Fibroblast of the conjunctiva (primary cell): Measurements from ENCODE around the gene ZDHHC11B.
"Not testable (repeated sequence)": the region's sequence is repeated elsewhere in the genome, so short reads cannot be mapped to it uniquely, and the experiment has no call there.

Source experiments
- DNase-seq: peaks from one replicate; pipeline ENCODE4 v3.0.0-alpha.2; 2010; ENCODE audit warnings: low read depth

Gene ZDHHC11B

GRCh38 chr5:684751-685216 lies 99.7 kb downstream of the ZDHHC11B start:
- no peak for DNase-seq

DNA sequence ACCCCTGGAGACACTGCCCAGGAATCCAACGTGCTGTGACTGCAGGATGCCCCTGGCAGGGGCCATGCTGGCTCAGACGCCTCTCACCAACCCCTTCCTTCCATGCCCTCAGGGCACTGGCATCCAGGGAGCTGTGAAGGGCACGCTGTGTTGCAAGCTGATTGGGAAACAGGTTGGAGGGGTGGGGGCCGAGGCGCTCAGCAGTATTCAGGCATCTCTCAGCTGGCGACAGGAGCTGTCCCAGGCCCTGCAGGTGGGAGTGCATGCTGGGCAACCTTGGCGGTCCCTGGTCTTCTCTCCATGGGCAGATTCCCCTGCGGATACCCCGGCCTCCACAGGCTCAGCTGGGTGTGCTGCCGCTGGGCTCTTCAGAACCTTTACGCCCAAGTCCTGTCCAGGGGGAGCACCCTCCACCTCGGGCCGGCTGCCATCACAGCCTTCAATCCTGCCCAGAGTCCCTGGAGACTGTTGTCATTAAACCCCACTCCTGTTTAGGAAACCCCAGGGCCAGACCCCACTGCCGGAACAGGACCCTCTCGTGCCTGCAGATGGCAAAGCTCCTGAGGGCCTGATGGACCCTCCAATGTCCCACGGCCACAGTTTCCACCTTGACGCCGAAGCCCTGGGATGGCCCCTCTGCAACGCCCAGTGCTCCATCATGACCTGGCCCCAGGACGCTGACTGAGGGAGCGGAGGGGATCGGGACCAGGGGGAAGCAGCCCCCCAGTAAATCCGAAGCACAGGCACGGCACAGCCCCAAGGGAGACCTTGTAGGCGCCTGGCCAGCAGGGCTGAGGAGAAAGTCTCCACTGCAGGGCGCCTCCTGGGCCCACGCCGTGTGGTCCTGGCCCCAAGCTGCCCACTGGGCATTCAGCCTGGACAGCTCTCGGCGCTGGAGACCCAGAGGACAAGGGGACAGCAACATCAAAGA lies 100.7 kb downstream of the ZDHHC11B start:
- DNase-seq, result no peak

DNA sequence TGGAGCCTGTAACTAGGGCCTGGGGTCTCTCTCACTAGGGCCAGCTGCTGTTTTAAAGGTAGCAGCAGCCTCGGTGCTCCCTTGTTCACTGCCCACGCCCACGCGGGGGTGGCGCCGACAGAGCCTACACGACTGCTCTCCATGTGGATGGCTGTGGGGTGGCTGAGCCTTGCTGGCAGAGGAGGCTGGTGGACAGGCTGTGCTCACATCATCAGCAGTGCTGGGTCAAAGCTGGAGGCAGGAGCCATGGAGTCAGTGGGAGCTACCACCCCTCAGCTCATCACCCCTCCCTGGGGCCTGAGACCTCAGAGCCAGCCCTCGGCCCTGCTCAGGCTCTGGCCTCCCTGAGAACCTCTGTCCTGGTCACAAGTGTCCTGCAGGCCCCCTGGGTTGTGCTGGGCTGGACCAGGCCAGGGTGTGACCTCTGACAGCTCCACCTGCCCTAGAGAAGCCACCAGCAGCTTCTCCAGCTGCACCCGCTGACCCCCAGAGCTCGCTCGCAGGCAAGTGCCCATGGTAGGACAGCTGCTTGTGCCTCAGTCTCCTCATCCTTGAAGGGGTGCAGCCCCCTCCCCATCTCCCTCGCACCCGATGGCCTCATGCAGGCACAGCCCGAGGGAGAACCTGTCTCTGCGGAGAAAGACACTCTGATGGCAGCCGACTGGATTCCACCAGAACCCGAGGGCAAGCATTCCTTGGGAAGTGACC lies 101.7 kb downstream of the ZDHHC11B start:
- DNase-seq, result not testable (repeated sequence)

GRCh38 chr5:682216-682615 lies 102.3 kb downstream of the ZDHHC11B start:
- DNase-seq, result not testable (repeated sequence)

DNA sequence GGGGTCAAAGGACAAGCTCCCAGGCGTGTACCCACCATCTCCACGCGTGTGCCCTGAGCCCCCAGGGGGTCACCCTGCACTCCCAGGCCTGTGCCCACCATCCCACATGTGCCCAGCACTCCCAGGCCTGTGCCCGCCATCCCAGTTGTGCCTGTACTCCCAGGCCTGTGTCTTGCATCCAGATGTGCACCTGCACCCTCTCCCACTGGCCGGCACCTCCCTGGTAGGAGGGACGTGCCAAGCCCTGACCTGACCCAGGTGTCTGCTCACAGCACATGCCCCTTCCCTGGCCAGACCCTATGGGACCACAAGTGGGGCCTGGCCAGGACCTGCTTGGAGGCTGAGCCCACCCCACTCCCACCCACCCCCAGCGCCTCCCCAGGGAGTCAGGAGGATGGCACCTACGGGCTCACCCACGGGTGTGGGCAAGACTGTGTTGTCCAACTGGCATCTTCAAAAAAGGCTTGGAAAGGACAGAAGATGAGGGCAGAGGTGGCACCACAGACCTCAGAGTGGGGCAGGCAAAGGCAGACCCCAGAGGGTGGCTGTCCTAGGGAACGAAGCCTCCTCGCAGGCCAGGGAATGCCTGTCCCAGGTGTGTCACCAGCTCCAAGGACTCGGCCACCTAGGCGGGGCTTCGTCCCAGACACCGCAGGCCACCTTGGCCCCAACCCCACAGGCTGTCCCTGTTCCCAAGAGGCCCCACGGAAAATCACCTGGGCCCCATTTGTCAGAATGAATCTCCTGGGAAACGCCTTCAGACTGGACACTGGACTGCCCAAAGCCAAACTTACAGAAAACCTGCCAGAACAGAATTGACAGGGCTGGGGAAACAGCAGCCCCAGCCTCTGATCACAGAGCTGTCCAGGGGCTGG lies 103.0 kb downstream of the ZDHHC11B start:
- DNase-seq, result not testable (repeated sequence)

DNA sequence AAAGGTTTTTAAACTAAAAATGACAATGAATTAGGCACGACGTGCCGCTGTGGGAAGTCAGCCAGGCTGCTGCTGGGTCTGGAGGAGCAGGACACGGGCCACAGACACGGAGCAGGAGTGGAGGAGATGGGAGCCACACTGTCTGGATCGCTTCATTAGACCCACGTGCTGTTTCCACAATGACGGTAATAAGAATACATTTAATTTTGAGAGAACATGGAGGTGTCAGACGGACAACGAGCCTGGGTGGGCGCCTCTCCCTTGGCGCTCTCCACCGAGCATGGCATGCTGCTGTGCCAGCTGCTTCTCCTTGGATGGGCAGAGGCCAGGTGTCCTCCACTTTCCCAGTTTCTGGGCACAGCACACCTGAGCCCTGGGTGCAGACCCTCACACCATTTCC lies 103.7 kb downstream of the ZDHHC11B start:
- not testable (repeated sequence) for DNase-seq

DNA sequence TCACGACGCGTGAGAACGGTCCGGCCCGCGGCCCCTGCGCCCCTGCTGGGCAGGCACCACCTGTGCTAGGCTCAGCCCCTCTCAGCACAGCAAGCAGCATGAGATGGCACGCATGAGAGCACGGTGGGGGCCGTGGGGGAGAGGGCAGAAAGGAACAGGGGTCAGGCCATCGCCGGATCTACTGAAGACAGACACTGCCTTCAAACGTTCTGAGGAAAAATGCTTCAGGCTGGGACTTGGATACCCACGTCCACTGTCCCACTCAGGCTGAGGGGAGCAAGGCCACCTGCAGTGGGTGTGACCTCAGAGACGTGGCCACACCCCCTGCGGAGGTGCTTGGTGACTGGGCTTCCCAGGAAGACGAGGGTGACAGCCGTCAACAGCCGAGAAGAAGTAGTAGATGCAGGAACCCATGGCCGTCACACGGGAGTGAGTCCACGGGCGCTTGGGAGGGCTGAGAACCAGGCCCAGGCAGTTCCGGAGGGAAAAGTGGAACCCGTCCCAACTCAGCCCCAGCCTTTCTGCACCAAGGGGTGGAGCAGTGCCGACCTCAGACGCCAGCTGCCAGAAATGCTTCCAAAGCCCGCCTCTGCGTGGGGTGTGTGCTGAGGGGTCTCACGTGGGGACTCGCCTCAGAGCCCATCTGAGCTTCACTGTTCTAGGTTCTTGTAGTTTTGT lies 104.3 kb downstream of the ZDHHC11B start:
- not testable (repeated sequence) for DNase-seq

DNA sequence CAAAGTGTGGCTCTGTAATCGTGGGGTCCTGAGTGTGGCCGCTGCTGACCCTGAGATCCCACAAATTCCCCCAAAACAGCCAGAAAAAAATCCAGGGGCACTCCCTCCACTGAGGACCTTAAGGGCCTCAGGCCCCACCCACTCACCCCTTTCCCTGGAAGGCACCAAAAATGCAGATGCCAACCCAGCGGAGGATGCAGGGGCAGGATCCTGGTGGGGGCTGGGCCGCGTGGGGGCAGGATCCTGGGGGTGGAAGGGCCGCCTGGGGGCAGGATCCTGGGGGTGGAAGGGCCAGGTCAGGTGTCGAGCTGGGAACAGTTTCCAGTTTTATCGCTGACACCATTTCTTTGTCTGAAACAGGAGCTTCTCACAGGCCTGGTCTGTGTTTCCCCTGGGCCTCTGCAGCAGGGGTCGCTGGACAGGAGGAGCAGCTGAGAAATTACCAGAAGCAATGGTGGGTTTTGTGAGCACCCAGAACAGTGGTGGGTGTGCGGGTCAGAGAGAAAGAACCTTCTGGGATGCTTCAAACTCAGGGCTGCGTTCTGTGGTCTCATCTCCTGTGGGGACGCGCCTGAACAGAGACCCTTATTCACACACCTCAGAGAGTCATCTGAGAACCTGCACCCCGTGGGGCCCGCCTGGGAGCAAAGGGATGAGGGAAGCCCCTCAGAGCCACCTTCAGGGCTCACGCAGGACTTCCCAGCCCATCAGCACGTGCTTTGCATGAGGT lies 105.2 kb downstream of the ZDHHC11B start:
- DNase-seq, result not testable (repeated sequence)

- not testable (repeated sequence) for DNase-seq
These were observed 106.0 kb downstream of the ZDHHC11B start for GRCh38 chr5:678521-678920.

- DNase-seq, result no peak
These were observed 107.1 kb downstream of the ZDHHC11B start for GRCh38 chr5:677131-678101.

- DNase-seq, result no peak
These were observed 107.8 kb downstream of the ZDHHC11B start for GRCh38 chr5:676699-677076.

GRCh38 chr5:675871-676698 lies 108.4 kb downstream of the ZDHHC11B start:
- no peak for DNase-seq

GRCh38 chr5:675111-675870 lies 109.2 kb downstream of the ZDHHC11B start:
- no peak for DNase-seq

GRCh38 chr5:674630-675011 lies 109.9 kb downstream of the ZDHHC11B start:
- no peak for DNase-seq

GRCh38 chr5:673831-674629 lies 110.5 kb downstream of the ZDHHC11B start:
- DNase-seq, result no peak

GRCh38 chr5:673161-673830 lies 111.2 kb downstream of the ZDHHC11B start:
- DNase-seq, result no peak
